ENCODE measurements around the gene SCARF2.
"Not testable (repeated sequence)": the region's sequence is repeated elsewhere in the genome, so short reads cannot be mapped to it uniquely, and the experiment has no call there.

The SCARF2 gene

GRCh38 chr22:20456064-20456721 is 18.6 kb upstream of the SCARF2 start:
- DNase-seq (ENCODE audit: low read depth in 1 of 2, low spot score in 1 of 2), result peak in 1 of 2 experiments; percentile 56
- no peak for TF ChIP-seq JUND (IDR thresholded peaks at IDR 0.05; ENCODE audit: low read depth)
- in situ Hi-C loops (cut with HindIII; ENCODE audit: low pct_unique_long_range_greater_than_20kb, low sequenced_read_pairs), result no loop called here

GRCh38 chr22:20455709-20456063 is 18.1 kb upstream of the SCARF2 start:
- in situ Hi-C loops (cut with HindIII; ENCODE audit: low pct_unique_long_range_greater_than_20kb, low sequenced_read_pairs), result no loop called here
- DNase-seq (ENCODE audit: low read depth in 1 of 2, low spot score in 1 of 2), result no peak
- no peak for TF ChIP-seq JUND (IDR thresholded peaks at IDR 0.05; ENCODE audit: low read depth)

- TF ChIP-seq JUND (IDR thresholded peaks at IDR 0.05; ENCODE audit: low read depth), result no peak
- in situ Hi-C loops (cut with HindIII; ENCODE audit: low pct_unique_long_range_greater_than_20kb, low sequenced_read_pairs), result no loop called here
Observed at GRCh38 chr22:20453222-20453621, 15.6 kb upstream of the SCARF2 start.

GRCh38 chr22:20451920-20452319 is 14.3 kb upstream of the SCARF2 start:
- TF ChIP-seq JUND (IDR thresholded peaks at IDR 0.05; ENCODE audit: low read depth), result no peak
- no peak for DNase-seq (ENCODE audit: low read depth in 1 of 2, low spot score in 1 of 2)
- in situ Hi-C loops (cut with HindIII; ENCODE audit: low pct_unique_long_range_greater_than_20kb, low sequenced_read_pairs), result no loop called here

More at GRCh38 chr22:20453222-20453621, 15.6 kb upstream of the SCARF2 start:
- no peak for DNase-seq (ENCODE audit: low read depth in 1 of 2, low spot score in 1 of 2)

GRCh38 chr22:20451129-20451778 is 13.6 kb upstream of the SCARF2 start:
- DNase-seq (ENCODE audit: low read depth in 1 of 2, low spot score in 1 of 2); in situ Hi-C loops (cut with HindIII; ENCODE audit: low pct_unique_long_range_greater_than_20kb, low sequenced_read_pairs): not testable (repeated sequence)

- in situ Hi-C loops (cut with HindIII; ENCODE audit: low pct_unique_long_range_greater_than_20kb, low sequenced_read_pairs), result no loop called here
Observed at GRCh38 chr22:20450551-20450906, 12.9 kb upstream of the SCARF2 start.

GRCh38 chr22:20449819-20450550 is 12.4 kb upstream of the SCARF2 start:
- in situ Hi-C loops (cut with HindIII; ENCODE audit: low pct_unique_long_range_greater_than_20kb, low sequenced_read_pairs), result no loop called here
- no peak for DNase-seq (ENCODE audit: low read depth in 1 of 2, low spot score in 1 of 2)
- no peak for TF ChIP-seq JUND (IDR thresholded peaks at IDR 0.05; ENCODE audit: low read depth)

More at GRCh38 chr22:20450551-20450906, 12.9 kb upstream of the SCARF2 start:
- peak in 1 of 2 experiments; percentile 20 for DNase-seq (ENCODE audit: low read depth in 1 of 2, low spot score in 1 of 2)
- TF ChIP-seq JUND (IDR thresholded peaks at IDR 0.05; ENCODE audit: low read depth), result no peak

- no peak for TF ChIP-seq JUND (IDR thresholded peaks at IDR 0.05; ENCODE audit: low read depth)
- in situ Hi-C loops (cut with HindIII; ENCODE audit: low pct_unique_long_range_greater_than_20kb, low sequenced_read_pairs), result no loop called here
- no peak for DNase-seq (ENCODE audit: low read depth in 1 of 2, low spot score in 1 of 2)
Observed at GRCh38 chr22:20448630-20449029, 11.0 kb upstream of the SCARF2 start.

- in situ Hi-C loops (cut with HindIII; ENCODE audit: low pct_unique_long_range_greater_than_20kb, low sequenced_read_pairs), result no loop called here
- no peak for DNase-seq (ENCODE audit: low read depth in 1 of 2, low spot score in 1 of 2)
- TF ChIP-seq JUND (IDR thresholded peaks at IDR 0.05; ENCODE audit: low read depth), result no peak
Observed at GRCh38 chr22:20446383-20446970, 8.9 kb upstream of the SCARF2 start.

GRCh38 chr22:20444325-20444724 is 6.7 kb upstream of the SCARF2 start:
- no peak for DNase-seq (ENCODE audit: low read depth in 1 of 2, low spot score in 1 of 2)
- TF ChIP-seq JUND (IDR thresholded peaks at IDR 0.05; ENCODE audit: low read depth), result no peak
- in situ Hi-C loops (cut with HindIII; ENCODE audit: low pct_unique_long_range_greater_than_20kb, low sequenced_read_pairs), result no loop called here

GRCh38 chr22:20442485-20443284 is 5.1 kb upstream of the SCARF2 start:
- no peak for TF ChIP-seq JUND (IDR thresholded peaks at IDR 0.05; ENCODE audit: low read depth)
- in situ Hi-C loops (cut with HindIII; ENCODE audit: low pct_unique_long_range_greater_than_20kb, low sequenced_read_pairs), result no loop called here
- DNase-seq (ENCODE audit: low read depth in 1 of 2, low spot score in 1 of 2), result no peak

Data from T47D (cell line).